A549 (cell line): ENCODE results near the gene PDLIM7. TPM values are rescaled to one million over a fixed set of nuclear protein-coding genes. Genes with fewer than 3 reads are reported as not detected.
"Not testable (repeated sequence)": the region's sequence is repeated elsewhere in the genome, so short reads cannot be mapped to it uniquely, and the experiment has no call there.

ENCODE experiments used
- ATAC-seq, 2 experiments: fragments of 200-7000 bp in 1 of 2; fragments of >200 bp in 1 of 2; cut with Nextera tagmentation in 1 of 2; cut with Tn5 transposase in 1 of 2; 3 replicates each; pipeline versions ENCODE4 v1.8.0 to v1.9.1; 2018 to 2020; ENCODE audit warnings: mild to moderate bottlenecking in 1 of 2, moderate library complexity in 1 of 2
- CTCF ChIA-PET: fragments of 300-600 bp; sonication (Branson Sonifier 250); formaldehyde crosslinking; extraction: SDS; loops from one replicate; lab custom pipeline; 2021; ENCODE audit warnings: antibody characterized with exemption, inconsistent platforms; lab: Yijun Ruan, JAX
- POLR2A ChIA-PET: fragments of 350-600 bp; formaldehyde crosslinking; extraction: SDS; loops from one replicate; lab custom pipeline; 2021; ENCODE audit warnings: antibody characterized with exemption, inconsistent platforms; lab: Yijun Ruan, JAX
- DNase-seq, 2 experiments: peaks; one replicate each; pipeline versions ENCODE4 v3.0.0 to v3.0.0-alpha.2; 2011 to 2016; ENCODE audit warnings: low read depth in 1 of 2, low spot score in 1 of 2
- FAIRE-seq: peaks from 2 replicates; lab custom pipeline; 2011; peaks lifted over from hg19 to GRCh38; lab: Jason Lieb, UNC
- H3K27ac ChIP-seq, 2 experiments: fragments of >200 bp; sonication (Bioruptor Twin); formaldehyde crosslinking; 3 replicates each; pipeline ENCODE4 v1.5.1; 2016 to 2017
- H3K4me1 ChIP-seq: fragments of >200 bp; sonication (Bioruptor Twin); formaldehyde crosslinking; 3 replicates; pipeline ENCODE4 v1.6.1; 2016
- H3K4me2 ChIP-seq: fragments of >200 bp; sonication (Bioruptor Twin); formaldehyde crosslinking; 3 replicates; pipeline ENCODE4 v1.6.1; 2016
- H3K4me3 ChIP-seq: fragments of >200 bp; sonication (Bioruptor Twin); formaldehyde crosslinking; 3 replicates; pipeline ENCODE4 v1.5.1; 2016
- H3K9me3 ChIP-seq: fragments of >200 bp; sonication (Bioruptor Twin); formaldehyde crosslinking; 3 replicates; pipeline ENCODE4 v1.6.1; 2016
- CEBPB ChIP-seq, 2 experiments: fragments of >200 bp in 1 of 2; sonication (Bioruptor Twin) in 1 of 2; formaldehyde crosslinking in 1 of 2; IDR thresholded peaks; 2 replicates each; pipeline ENCODE4 v1.6.1; 2012 to 2016
- CHD4 ChIP-seq: fragments of 200-600 bp; sonication (generic); IDR thresholded peaks from 2 replicates; pipeline ENCODE4 v1.6.1; 2016; ENCODE audit warnings: antibody characterized with exemption, mild to moderate bottlenecking, borderline replicate concordance
- EHF ChIP-seq: fragments of 250-450 bp; sonication (Bioruptor Pico); IDR thresholded peaks from 2 replicates; pipeline ENCODE4 v1.5.0; 2020; ENCODE audit warnings: mild to moderate bottlenecking
- FOSB ChIP-seq: fragments of 250-450 bp; sonication (Bioruptor Pico); IDR thresholded peaks from 2 replicates; pipeline ENCODE4 v1.5.0; 2020; ENCODE audit warnings: mild to moderate bottlenecking, moderate library complexity
- FOSL2 ChIP-seq, 2 experiments: fragments of 450-650 bp in 1 of 2; fragments of >200 bp in 1 of 2; sonication (Bioruptor Twin) in 1 of 2; formaldehyde crosslinking; IDR thresholded peaks; 2 replicates each; pipeline versions ENCODE4 v1.5.0 to v1.6.1; 2016 to 2020; ENCODE audit warnings: mild to moderate bottlenecking in 1 of 2, moderate library complexity in 1 of 2
- HOXA7 ChIP-seq: fragments of 250-450 bp; sonication (Bioruptor Pico); IDR thresholded peaks from 2 replicates; pipeline ENCODE4 v1.5.0; 2020; ENCODE audit warnings: mild to moderate bottlenecking, moderate library complexity
- MAFK ChIP-seq: fragments of 450-650 bp; IDR thresholded peaks from 2 replicates; pipeline ENCODE4 v1.6.1; 2014; ENCODE audit not compliant: partially characterized antibody
- MAZ ChIP-seq: fragments of 150-350 bp; IDR thresholded peaks from 2 replicates; pipeline ENCODE4 v1.6.1; 2014; ENCODE audit warnings: antibody characterized with exemption, low read depth, low read length, borderline replicate concordance
- MYC ChIP-seq: IDR thresholded peaks from 2 replicates; pipeline ENCODE4 v1.6.1; 2012; ENCODE audit warnings: mild to moderate bottlenecking, inconsistent platforms, low read length, improper control_type of control experiment, borderline replicate concordance
- NR3C1 ChIP-seq: fragments of >200 bp; sonication (Bioruptor Twin); formaldehyde crosslinking; IDR thresholded peaks from 3 replicates; pipeline ENCODE4 v1.6.1; 2017
- RARB ChIP-seq: fragments of 250-450 bp; sonication (Bioruptor Pico); IDR thresholded peaks from 2 replicates; pipeline ENCODE4 v1.8.0; 2021; ENCODE audit warnings: mild to moderate bottlenecking, moderate library complexity
- RCOR1 ChIP-seq: fragments of 150-350 bp; IDR thresholded peaks from 2 replicates; pipeline ENCODE4 v1.6.1; 2014; ENCODE audit warnings: antibody characterized with exemption, low read length, low read depth
- SMC3 ChIP-seq: fragments of >200 bp; sonication (Bioruptor Twin); formaldehyde crosslinking; IDR thresholded peaks from 3 replicates; pipeline ENCODE4 v1.6.1; 2018; ENCODE audit warnings: inconsistent platforms
- ZNF302 ChIP-seq: fragments of 250-450 bp; sonication (Bioruptor Pico); IDR thresholded peaks from 2 replicates; pipeline ENCODE4 v1.9.0; 2021; ENCODE audit warnings: inconsistent platforms, mild to moderate bottlenecking, moderate library complexity
- WGBS: methylation state at CpG from one replicate; pipeline ENCODE4 v1.1.6; 2017; ENCODE audit errors: missing lambda C conversion rate; 5-methylcytosine and 5-hydroxymethylcytosine counted together
- polyA plus RNA-seq, 4 experiments: library from polyadenylated mRNA; depleted of rRNA in 3 of 4; stranded (reverse); fragments of >200 nt; fragmentation: RNase III in 1 of 4; extraction: RNeasy Plus Mini Kit Qiagen cat#74134 plus additional on column Dnase treatment in 1 of 4; gene quantifications; 2 replicates in 3 of 4; 3 replicates in 1 of 4; pipeline ENCODE4 v1.2.3, GENCODE V29; 2011 to 2017
- TF ChIP-seq, protein P1 (sequence below): IDR thresholded peaks from 2 replicates; pipeline ENCODE4 v1.6.1; 2012; ENCODE audit warnings: low read depth, borderline replicate concordance
- TF ChIP-seq, protein P2 (sequence below): fragments of 250-450 bp; sonication (Bioruptor Pico); IDR thresholded peaks from 2 replicates; pipeline ENCODE4 v1.5.0; 2021; ENCODE audit warnings: mild to moderate bottlenecking, moderate library complexity, borderline replicate concordance

Gene PDLIM7
- polyA plus RNA-seq, 2 of the 4 experiments (the other 2 are of a cell fraction), result 30.7 to 124 TPM

DNA sequence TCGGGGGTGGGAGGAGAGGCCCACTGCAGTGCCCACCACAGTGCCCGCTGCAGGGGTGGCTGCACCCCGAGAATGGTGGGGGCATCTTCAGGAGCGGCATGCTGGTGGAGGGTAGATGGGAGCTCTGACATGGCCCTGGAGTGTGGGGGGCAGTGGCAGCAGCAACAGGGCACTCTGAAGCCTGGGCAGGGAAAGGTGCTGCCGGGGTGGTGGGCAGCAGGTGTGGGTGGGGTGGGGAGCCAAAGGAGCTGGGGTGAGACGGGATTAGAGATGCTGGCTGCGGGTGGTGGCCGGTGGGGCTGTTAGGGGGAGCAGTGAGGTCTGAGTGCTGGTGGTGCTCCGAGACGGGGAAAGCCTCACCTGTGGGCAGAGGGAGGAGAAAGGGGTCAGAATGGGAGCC is 39.0 kb upstream of the PDLIM7 start:
- ChIA-PET CTCF (interaction anchor here (0.8 to 4.1 kb wide), 4 partner anchors 8 to 35 kb away, joined by 3 to 24 read pairs (median 12); no protein-coding TSS in a partner anchor), POLR2A (no interaction called here)
- Histone ChIP-seq H3K4me2 (no peak overlapping the region), H3K4me1 (peaks cover 26% of the 10 kb centered on the region), H3K27ac (peak overlapping the region in 1 of 2 experiments; percentile 76; a peak in 1 of 6 replicates), H3K4me3 (no peak overlapping the region), H3K9me3 (no peaks in the 10 kb centered on the region)
- WGBS, result 93% methylated on average over 9 of the region's 10 CpGs
- DNase-seq (no peak), FAIRE-seq (no peak), ATAC-seq (no peak)
- TF ChIP-seq FOSB (no peak), CEBPB (IDR thresholded peaks at IDR 0.05) (no peak), MAFK (no peak), HOXA7 (CRISPR knock-in tag) (no peak), ZNF302 (CRISPR knock-in tag) (no peak)
- TF ChIP-seq, protein P1, sequence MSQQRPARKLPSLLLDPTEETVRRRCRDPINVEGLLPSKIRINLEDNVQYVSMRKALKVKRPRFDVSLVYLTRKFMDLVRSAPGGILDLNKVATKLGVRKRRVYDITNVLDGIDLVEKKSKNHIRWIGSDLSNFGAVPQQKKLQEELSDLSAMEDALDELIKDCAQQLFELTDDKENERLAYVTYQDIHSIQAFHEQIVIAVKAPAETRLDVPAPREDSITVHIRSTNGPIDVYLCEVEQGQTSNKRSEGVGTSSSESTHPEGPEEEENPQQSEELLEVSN, result no peak
- TF ChIP-seq, protein P2, sequence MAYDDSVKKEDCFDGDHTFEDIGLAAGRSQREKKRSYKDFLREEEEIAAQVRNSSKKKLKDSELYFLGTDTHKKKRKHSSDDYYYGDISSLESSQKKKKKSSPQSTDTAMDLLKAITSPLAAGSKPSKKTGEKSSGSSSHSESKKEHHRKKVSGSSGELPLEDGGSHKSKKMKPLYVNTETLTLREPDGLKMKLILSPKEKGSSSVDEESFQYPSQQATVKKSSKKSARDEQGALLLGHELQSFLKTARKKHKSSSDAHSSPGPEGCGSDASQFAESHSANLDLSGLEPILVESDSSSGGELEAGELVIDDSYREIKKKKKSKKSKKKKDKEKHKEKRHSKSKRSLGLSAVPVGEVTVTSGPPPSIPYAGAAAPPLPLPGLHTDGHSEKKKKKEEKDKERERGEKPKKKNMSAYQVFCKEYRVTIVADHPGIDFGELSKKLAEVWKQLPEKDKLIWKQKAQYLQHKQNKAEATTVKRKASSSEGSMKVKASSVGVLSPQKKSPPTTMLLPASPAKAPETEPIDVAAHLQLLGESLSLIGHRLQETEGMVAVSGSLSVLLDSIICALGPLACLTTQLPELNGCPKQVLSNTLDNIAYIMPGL (CRISPR knock-in tag), result no peak

DNA sequence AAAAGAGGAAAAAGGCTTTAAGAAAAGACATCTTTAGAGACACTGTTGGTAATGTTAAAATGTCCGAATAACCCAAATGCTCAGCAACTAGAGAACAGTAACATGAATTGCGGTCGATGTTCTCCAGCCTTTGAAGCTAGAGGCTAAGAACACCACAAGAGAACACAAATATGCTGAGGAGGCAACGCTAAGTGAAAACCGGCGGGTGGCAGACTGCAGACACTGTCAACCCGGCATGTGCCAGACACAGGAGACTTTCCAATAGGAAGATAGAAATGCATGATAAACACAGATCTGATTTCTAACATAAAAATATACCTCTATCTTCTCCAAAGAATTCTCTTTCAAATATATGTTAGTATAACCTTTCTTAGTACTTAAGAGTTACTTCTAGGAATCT is 37.7 kb upstream of the PDLIM7 start:
- peaks cover 26% of the 10 kb centered on the region for H3K4me1 ChIP-seq
- POLR2A ChIA-PET, result no interaction called here
- FAIRE-seq, result no peak
- ATAC-seq, result no peak
- H3K4me3 ChIP-seq, result no peak overlapping the region
- no peak for DNase-seq
- 94% methylated on average over 7 of the region's 7 CpGs for WGBS
- no peak overlapping the region for H3K27ac ChIP-seq
- H3K4me2 ChIP-seq, result no peak overlapping the region
- CTCF ChIA-PET, result interaction anchor here (0.6 to 4.1 kb wide), 5 partner anchors 9 to 80 kb away, joined by 3 to 24 read pairs (median 4); no protein-coding TSS in a partner anchor
- H3K9me3 ChIP-seq, result no peaks in the 10 kb centered on the region
- peak; percentile 21 for TF ChIP-seq MAFK
- no peak for TF ChIP-seq EHF (CRISPR knock-in tag)
- TF ChIP-seq, all 56 proteins: peak for 1

DNA sequence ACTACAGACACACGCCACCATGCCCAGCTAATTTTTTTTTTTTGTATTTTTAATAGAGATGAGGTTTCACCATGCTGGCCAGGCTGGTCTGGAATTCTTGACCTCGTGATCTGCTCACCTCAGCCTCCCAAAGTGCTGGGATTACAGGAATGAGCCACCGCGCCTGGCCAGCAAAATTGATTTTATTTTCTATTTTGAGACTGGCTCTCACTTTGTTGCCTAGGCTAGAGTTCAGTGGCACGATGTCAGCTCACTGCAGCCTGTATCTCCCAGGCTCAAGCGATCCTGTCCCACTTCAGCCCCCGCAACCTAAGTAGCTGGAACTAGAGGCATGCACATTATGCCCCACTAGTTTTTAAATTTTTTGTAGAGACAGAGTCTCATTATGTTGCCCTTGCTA is 37.0 kb upstream of the PDLIM7 start:
- not testable (repeated sequence) for H3K4me2 ChIP-seq, H3K4me3 ChIP-seq, DNase-seq, ATAC-seq, H3K9me3 ChIP-seq, H3K27ac ChIP-seq, FAIRE-seq
- POLR2A ChIA-PET, result interaction anchor here (0.7 kb wide), 1 partner anchor 12 kb away, joined by 4 read pairs; no protein-coding TSS in a partner anchor
- CTCF ChIA-PET, result interaction anchor here (0.6 to 2.0 kb wide), 7 partner anchors 9 to 79 kb away, joined by 3 to 10 read pairs (median 4); no protein-coding TSS in a partner anchor
- WGBS, result 93% methylated on average over 7 of the region's 7 CpGs
- H3K4me1 ChIP-seq, result peaks cover 22% of the 10 kb centered on the region

DNA sequence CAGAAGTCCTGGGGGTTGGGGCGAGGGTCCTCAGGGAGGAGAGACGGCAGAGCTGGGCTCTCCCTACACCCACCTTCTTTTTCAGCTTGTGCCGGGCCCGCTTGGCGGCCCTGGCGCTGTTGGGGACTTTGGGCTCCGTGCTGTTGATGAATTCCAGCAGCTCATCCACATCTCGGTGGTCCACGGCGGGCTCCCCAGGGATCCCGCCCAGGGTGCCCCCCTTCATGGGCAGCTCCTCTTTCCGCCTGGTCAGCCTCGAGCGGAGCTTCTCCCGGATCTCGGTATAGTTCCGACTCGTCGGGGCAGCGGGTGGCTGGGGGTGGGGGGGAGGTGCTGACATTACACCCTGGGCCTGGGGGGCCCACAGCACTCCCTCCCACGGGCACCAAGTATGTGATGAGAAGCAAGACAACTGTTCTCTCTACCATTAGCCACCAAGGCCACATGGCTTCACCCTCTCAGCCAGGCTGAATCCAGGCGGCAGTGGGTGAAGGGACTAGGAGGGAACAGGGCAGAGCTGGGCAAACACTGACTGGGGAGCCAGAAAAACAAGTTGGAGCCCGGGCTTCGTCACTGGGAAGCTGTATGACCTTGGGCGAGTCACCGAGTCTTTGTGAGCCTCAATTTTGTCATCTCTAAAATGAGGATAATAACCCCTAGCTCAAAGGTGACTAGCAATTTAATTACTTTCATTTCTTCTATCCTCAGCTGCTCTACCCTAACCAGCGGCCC is 34.0 kb upstream of the PDLIM7 start:
- 92% methylated on average over 25 of the region's 27 CpGs for WGBS
- POLR2A ChIA-PET, result no interaction called here
- ATAC-seq, result no peak
- FAIRE-seq, result no peak
- CTCF ChIA-PET, result interaction anchor here (1.1 to 3.8 kb wide), 3 partner anchors 14 to 35 kb away, joined by 3 to 18 read pairs (median 3); no protein-coding TSS in a partner anchor
- no peaks in the 10 kb centered on the region for H3K9me3 ChIP-seq
- no peak for DNase-seq
- H3K4me2 ChIP-seq, result no peak overlapping the region
- H3K4me1 ChIP-seq, result no peaks in the 10 kb centered on the region
- no peak overlapping the region for H3K27ac ChIP-seq
- H3K4me3 ChIP-seq, result no peak overlapping the region
- TF ChIP-seq ZNF302 (CRISPR knock-in tag) (no peak), MYC (no peak), RARB (no peak), CHD4 (no peak), FOSL2 (IDR thresholded peaks at IDR 0.05) (no peak), FOSL2 (CRISPR knock-in tag; IDR thresholded peaks at IDR 0.05) (no peak), HOXA7 (CRISPR knock-in tag) (no peak), SMC3 (no peak), NR3C1 (no peak), MAZ (no peak), RCOR1 (no peak)
